HL-60 (cell line): ENCODE data around the gene ZBTB34.

Experiments used
- DNase-seq, 2 experiments: peaks; one replicate each; pipeline ENCODE4 v3.0.0-alpha.2; 2010 to 2020; ENCODE audit warnings: low read depth in 1 of 2, low spot score in 1 of 2
- H3K27ac ChIP-seq: fragments of 250-450 bp; sonication (Bioruptor Pico); replicated peaks from 2 replicates; pipeline ENCODE4 v1.5.1; 2020; ENCODE audit warnings: mild to moderate bottlenecking, moderate library complexity
- H3K27me3 ChIP-seq: fragments of 250-450 bp; sonication (Bioruptor Pico); 2 replicates; pipeline ENCODE4 v1.5.1; 2021; ENCODE audit warnings: mild to moderate bottlenecking, moderate library complexity; ENCODE audit not compliant: insufficient read depth, poor library complexity, severe bottlenecking
- H3K4me3 ChIP-seq: replicated peaks from 2 replicates; pipeline ENCODE4 v1.5.1; 2011; ENCODE audit warnings: mild to moderate bottlenecking, control low read depth, low read length; ENCODE audit not compliant: insufficient read depth
- CTCF ChIP-seq: IDR thresholded peaks from one replicate; pipeline ENCODE4 v1.5.1; 2011; ENCODE audit warnings: low read length, control low read depth, inconsistent platforms; ENCODE audit not compliant: insufficient read depth
- GABPA ChIP-seq: IDR thresholded peaks from 2 replicates; pipeline ENCODE4 v1.6.1; 2012; ENCODE audit warnings: low read depth
- POLR2AphosphoS5 ChIP-seq: IDR thresholded peaks from 2 replicates; pipeline ENCODE4 v1.6.1; 2012; ENCODE audit warnings: low read depth
- SPI1 ChIP-seq: IDR thresholded peaks from 2 replicates; pipeline ENCODE4 v1.6.1; 2012; ENCODE audit warnings: low read depth, mild to moderate bottlenecking, borderline replicate concordance
- TF ChIP-seq, protein P1 (sequence below): IDR thresholded peaks from 2 replicates; pipeline ENCODE4 v1.6.1; 2012; ENCODE audit warnings: low read depth; ENCODE audit not compliant: insufficient replicate concordance

ZBTB34 gene

GRCh38 chr9:126875756-126876510 lies 15.5 kb downstream of the ZBTB34 start:
- Histone ChIP-seq H3K4me3 (no peak overlapping the region), H3K27me3 (no peaks in the 10 kb centered on the region), H3K27ac (no peak overlapping the region)
- no peak for DNase-seq
- TF ChIP-seq GABPA (no peak), POLR2AphosphoS5 (no peak), CTCF (no peak), SPI1 (no peak)
- TF ChIP-seq, protein P1, sequence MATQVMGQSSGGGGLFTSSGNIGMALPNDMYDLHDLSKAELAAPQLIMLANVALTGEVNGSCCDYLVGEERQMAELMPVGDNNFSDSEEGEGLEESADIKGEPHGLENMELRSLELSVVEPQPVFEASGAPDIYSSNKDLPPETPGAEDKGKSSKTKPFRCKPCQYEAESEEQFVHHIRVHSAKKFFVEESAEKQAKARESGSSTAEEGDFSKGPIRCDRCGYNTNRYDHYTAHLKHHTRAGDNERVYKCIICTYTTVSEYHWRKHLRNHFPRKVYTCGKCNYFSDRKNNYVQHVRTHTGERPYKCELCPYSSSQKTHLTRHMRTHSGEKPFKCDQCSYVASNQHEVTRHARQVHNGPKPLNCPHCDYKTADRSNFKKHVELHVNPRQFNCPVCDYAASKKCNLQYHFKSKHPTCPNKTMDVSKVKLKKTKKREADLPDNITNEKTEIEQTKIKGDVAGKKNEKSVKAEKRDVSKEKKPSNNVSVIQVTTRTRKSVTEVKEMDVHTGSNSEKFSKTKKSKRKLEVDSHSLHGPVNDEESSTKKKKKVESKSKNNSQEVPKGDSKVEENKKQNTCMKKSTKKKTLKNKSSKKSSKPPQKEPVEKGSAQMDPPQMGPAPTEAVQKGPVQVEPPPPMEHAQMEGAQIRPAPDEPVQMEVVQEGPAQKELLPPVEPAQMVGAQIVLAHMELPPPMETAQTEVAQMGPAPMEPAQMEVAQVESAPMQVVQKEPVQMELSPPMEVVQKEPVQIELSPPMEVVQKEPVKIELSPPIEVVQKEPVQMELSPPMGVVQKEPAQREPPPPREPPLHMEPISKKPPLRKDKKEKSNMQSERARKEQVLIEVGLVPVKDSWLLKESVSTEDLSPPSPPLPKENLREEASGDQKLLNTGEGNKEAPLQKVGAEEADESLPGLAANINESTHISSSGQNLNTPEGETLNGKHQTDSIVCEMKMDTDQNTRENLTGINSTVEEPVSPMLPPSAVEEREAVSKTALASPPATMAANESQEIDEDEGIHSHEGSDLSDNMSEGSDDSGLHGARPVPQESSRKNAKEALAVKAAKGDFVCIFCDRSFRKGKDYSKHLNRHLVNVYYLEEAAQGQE: no peak

DNA sequence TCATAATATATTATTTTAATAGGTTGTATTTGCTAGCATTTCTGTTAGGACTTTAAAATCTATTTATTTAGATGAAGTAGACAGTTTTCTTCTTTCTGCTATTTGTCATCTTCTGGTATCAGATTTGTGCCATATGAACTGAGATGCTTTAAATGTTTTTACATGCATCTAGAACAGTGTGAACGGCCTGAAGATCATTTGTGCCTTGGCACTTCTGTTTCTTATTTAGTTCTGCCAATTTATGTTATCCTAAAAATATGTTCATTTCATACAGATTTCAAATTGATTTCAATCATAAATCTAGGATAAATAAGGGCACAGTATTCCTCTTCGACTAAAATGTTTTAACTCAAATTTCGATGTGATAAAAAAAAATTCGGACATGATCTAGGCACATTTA lies 16.1 kb downstream of the ZBTB34 start:
- no peaks in the 10 kb centered on the region for H3K27me3 ChIP-seq
- H3K27ac ChIP-seq: no peak overlapping the region
- no peak for TF ChIP-seq POLR2AphosphoS5
- TF ChIP-seq, protein P1: no peak
- TF ChIP-seq CTCF: no peak
- no peak for TF ChIP-seq GABPA
- TF ChIP-seq SPI1: no peak
- DNase-seq: no peak
- H3K4me3 ChIP-seq: no peak overlapping the region

- no peaks in the 10 kb centered on the region for H3K27me3 ChIP-seq
Measured at GRCh38 chr9:126877418-126877817, 17.0 kb downstream of the ZBTB34 start.

More at GRCh38 chr9:126877418-126877817, 17.0 kb downstream of the ZBTB34 start:
- H3K4me3 ChIP-seq: no peak overlapping the region
- TF ChIP-seq POLR2AphosphoS5: no peak
- TF ChIP-seq SPI1: no peak
- no peak for TF ChIP-seq GABPA
- TF ChIP-seq, protein P1: no peak
- TF ChIP-seq CTCF: no peak
- no peak overlapping the region for H3K27ac ChIP-seq
- no peak for DNase-seq
